Measurements from ENCODE around the gene AKR1A1. TPM values are rescaled to one million over a fixed set of nuclear protein-coding genes. Genes with fewer than 3 reads are reported as not detected.
A peak's percentile ranks its signal among the peaks of the same experiment; 100 is the strongest.
"Not testable (repeated sequence)": the region's sequence is repeated elsewhere in the genome, so short reads cannot be mapped to it uniquely, and the experiment has no call there.

The AKR1A1 gene
- total RNA-seq, 4 donors from 2014 or later = 45.6 to 64.0 (median 51.0) TPM

DNA sequence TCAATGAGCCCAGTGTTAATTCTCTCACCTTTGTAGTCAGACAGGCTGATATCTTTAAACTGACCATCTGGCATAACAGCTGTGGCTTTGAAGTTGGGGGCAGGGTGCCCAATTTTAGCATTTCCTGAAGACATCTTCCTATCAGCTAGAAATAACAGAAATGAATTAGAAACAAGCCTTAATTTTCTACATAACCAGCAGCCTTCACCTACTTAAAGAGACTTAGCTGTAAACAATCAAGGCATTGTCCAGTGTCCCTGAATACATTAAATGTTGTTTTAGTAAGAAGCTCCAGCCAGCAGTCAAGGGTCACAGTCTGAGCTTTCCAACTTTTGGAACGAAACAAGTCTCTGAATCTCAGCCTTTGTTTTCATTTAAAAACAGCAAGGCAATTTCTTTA is 31.7 kb upstream of the AKR1A1 start:
- Histone ChIP-seq H3K36me3 (peaks cover 37 to 52% (median 43%) of the 10 kb centered on the region in 4 donors), H3K27me3 (no peaks in the 10 kb centered on the region), H3K27ac (replicated peaks in 1 of 4) (peak overlapping the region in 2 of 4 donors; percentile 31 to 33), H3K9me3 (no peaks in the 10 kb centered on the region), H3K4me3 (peak overlapping the region in 3 of 4 donors; percentile 13 to 21 (median 14)), H3K4me1 (peaks cover 20 to 47% (median 46%) of the 10 kb centered on the region in 4 donors)
- DNase-seq (ENCODE audit: extremely low spot score) = no peak
- no peak for TF ChIP-seq CTCF (IDR thresholded peaks at IDR 0.05)
- TF ChIP-seq POLR2A (IDR thresholded peaks at IDR 0.05; ENCODE audit: low read depth) = no peak
- no peak for TF ChIP-seq POLR2AphosphoS5 (IDR thresholded peaks at IDR 0.05)
- TF ChIP-seq EP300 (IDR thresholded peaks at IDR 0.05) = no peak
- intact Hi-C loops (cut with DNase I) = no loop called here
- WGBS = 19% methylated on average over 1 of the region's 1 CpG

DNA sequence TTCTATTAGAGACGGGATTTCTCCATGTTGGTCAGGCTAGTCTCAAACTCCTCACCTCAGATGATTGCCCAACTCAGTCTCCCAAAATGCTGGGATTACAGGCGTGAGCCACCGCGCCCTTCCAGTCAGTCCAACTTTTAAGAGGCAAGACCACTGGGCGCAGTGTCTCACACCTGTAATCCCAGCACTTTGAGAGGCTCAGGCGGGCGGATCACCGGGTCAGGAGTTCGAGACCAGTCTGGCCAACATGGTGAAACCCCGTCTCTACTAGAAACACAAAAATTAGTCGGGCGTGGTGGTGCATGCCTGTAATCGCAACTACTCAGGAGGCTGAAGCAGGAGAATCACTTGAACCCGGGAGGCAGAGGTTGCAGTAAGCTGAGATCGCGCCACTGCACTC is 30.9 kb upstream of the AKR1A1 start:
- H3K27me3 ChIP-seq; intact Hi-C loops (cut with DNase I); H3K9me3 ChIP-seq; DNase-seq (ENCODE audit: extremely low spot score): not testable (repeated sequence)
- H3K27ac ChIP-seq (replicated peaks in 1 of 4) = peak overlapping the region in 2 of 4 donors; percentile 28 to 31
- H3K4me3 ChIP-seq = peak overlapping the region; percentile 8 to 21 (median 14)
- H3K36me3 ChIP-seq = peaks cover 29 to 44% (median 35%) of the 10 kb centered on the region in 4 donors
- WGBS = 80% methylated on average over 16 of the region's 16 CpGs
- H3K4me1 ChIP-seq = peaks cover 20 to 47% (median 46%) of the 10 kb centered on the region in 4 donors

GRCh38 chr1:45521413-45522323 is 29.0 kb upstream of the AKR1A1 start, which contains the start of gene PRDX1:
Gene PRDX1 (minus strand): TSS chr1:45521884. CDS start chr1:45519043, 2,841 bp downstream.
- TF ChIP-seq CTCF (IDR thresholded peaks at IDR 0.05) (peak in 2 of 3 experiments; percentile 25 to 30), POLR2AphosphoS5 (IDR thresholded peaks at IDR 0.05) (peak; percentile 100), EP300 (IDR thresholded peaks at IDR 0.05) (no peak), POLR2A (IDR thresholded peaks at IDR 0.05; ENCODE audit: low read depth) (peak; percentile 99)

GRCh38 chr1:45522324-45523104 is 28.1 kb upstream of the AKR1A1 start:
- H3K4me3 ChIP-seq = peak overlapping the region; percentile 77 to 96 (median 84)
- H3K36me3 ChIP-seq = peaks cover 5 to 16% (median 10%) of the 10 kb centered on the region in 4 donors
- intact Hi-C loops (cut with DNase I) = no loop called here
- peak overlapping the region; percentile 92 to 96 (median 94) for H3K27ac ChIP-seq (replicated peaks in 1 of 4)
- no peak for DNase-seq (ENCODE audit: extremely low spot score)
- H3K27me3 ChIP-seq = no peaks in the 10 kb centered on the region
- WGBS = 80% methylated on average over 21 of the region's 21 CpGs
- peaks cover 15 to 27% (median 27%) of the 10 kb centered on the region in 4 donors for H3K4me1 ChIP-seq
- no peaks in the 10 kb centered on the region for H3K9me3 ChIP-seq
- TF ChIP-seq POLR2A (IDR thresholded peaks at IDR 0.05; ENCODE audit: low read depth) = no peak
- no peak for TF ChIP-seq CTCF (IDR thresholded peaks at IDR 0.05)
- no peak for TF ChIP-seq EP300 (IDR thresholded peaks at IDR 0.05)
- TF ChIP-seq POLR2AphosphoS5 (IDR thresholded peaks at IDR 0.05) = no peak

More at GRCh38 chr1:45521413-45522323, 29.0 kb upstream of the AKR1A1 start, which contains the start of gene PRDX1:
- Histone ChIP-seq H3K27me3 (no peaks in the 10 kb centered on the region), H3K4me3 (peak within 1 kb of the TSS; percentile 77 to 96 (median 84)), H3K9me3 (no peaks in the 10 kb centered on the region), H3K4me1 (peaks cover 15 to 35% (median 35%) of the 10 kb centered on the region in 4 donors), H3K36me3 (peaks cover 13 to 25% (median 18%) of the 10 kb centered on the region in 4 donors), H3K27ac (replicated peaks in 1 of 4) (peak within 1 kb of the TSS; percentile 92 to 96 (median 94))
- intact Hi-C loops (cut with DNase I) = no loop called here
- 2% methylated on average over 26 of the region's 72 CpGs for WGBS
- DNase-seq (ENCODE audit: extremely low spot score) = peak; percentile 100

- H3K9me3 ChIP-seq; intact Hi-C loops (cut with DNase I): not testable (repeated sequence)
- H3K27ac ChIP-seq (replicated peaks in 1 of 4) = peak overlapping the region in 1 of 4 donors; percentile 94
These were observed 27.1 kb upstream of the AKR1A1 start for GRCh38 chr1:45523516-45523915.

GRCh38 chr1:45523975-45524374 is 26.7 kb upstream of the AKR1A1 start:
- H3K27ac ChIP-seq (replicated peaks in 1 of 4); H3K4me3 ChIP-seq; H3K36me3 ChIP-seq; H3K9me3 ChIP-seq; intact Hi-C loops (cut with DNase I); H3K27me3 ChIP-seq; DNase-seq (ENCODE audit: extremely low spot score): not testable (repeated sequence)
- 86% methylated on average over 10 of the region's 10 CpGs for WGBS
- H3K4me1 ChIP-seq = peaks cover 13 to 22% (median 21%) of the 10 kb centered on the region in 4 donors

More at GRCh38 chr1:45523516-45523915, 27.1 kb upstream of the AKR1A1 start:
- H3K27me3 ChIP-seq; H3K36me3 ChIP-seq; H3K4me3 ChIP-seq; DNase-seq (ENCODE audit: extremely low spot score): not testable (repeated sequence)
- H3K4me1 ChIP-seq = peaks cover 15 to 27% (median 26%) of the 10 kb centered on the region in 4 donors
- WGBS = 49% methylated on average over 2 of the region's 2 CpGs

Data from esophagus muscularis mucosa (tissue), 4 donors.